DOHH2 (cell line): Measurements from ENCODE around the gene SMCHD1.

Source experiments
- H3F3A ChIP-seq: fragments of 200-600 bp; sonication (generic), shearing (Covaris generic); 2 replicates; pipeline ENCODE4 v1.6.0; 2016; ENCODE audit warnings: antibody characterized with exemption, mild to moderate bottlenecking; ENCODE audit not compliant: control insufficient read depth, insufficient read depth
- H3K27ac ChIP-seq: fragments of 200-600 bp; sonication (generic); 2 replicates; pipeline ENCODE4 v1.5.1; 2014; ENCODE audit warnings: low read depth, mild to moderate bottlenecking, low read length, moderate library complexity
- H3K27me3 ChIP-seq: fragments of 200-600 bp; sonication (generic); 2 replicates; pipeline ENCODE4 v1.6.1; 2014; ENCODE audit warnings: mild to moderate bottlenecking, low read length, mixed read lengths; ENCODE audit not compliant: control insufficient read depth
- H3K36me3 ChIP-seq: fragments of 200-600 bp; sonication (generic); 2 replicates; pipeline ENCODE4 v1.6.1; 2014; ENCODE audit warnings: mild to moderate bottlenecking, low read length, moderate library complexity, mixed read lengths; ENCODE audit not compliant: control insufficient read depth
- H3K4me1 ChIP-seq: fragments of 200-600 bp; sonication (generic); 2 replicates; pipeline ENCODE4 v1.6.1; 2014; ENCODE audit warnings: mild to moderate bottlenecking, low read length, mixed read lengths; ENCODE audit not compliant: control insufficient read depth
- H3K4me2 ChIP-seq: fragments of 200-600 bp; sonication (generic); 2 replicates; pipeline ENCODE4 v1.6.0; 2014; ENCODE audit warnings: mild to moderate bottlenecking, low read length, moderate library complexity
- H3K4me3 ChIP-seq: fragments of 200-600 bp; sonication (generic); 2 replicates; pipeline ENCODE4 v1.5.1; 2014; ENCODE audit warnings: mild to moderate bottlenecking, low read length, mixed read lengths
- H3K79me2 ChIP-seq: fragments of 200-600 bp; sonication (generic); 2 replicates; pipeline ENCODE4 v1.6.1; 2014; ENCODE audit warnings: mild to moderate bottlenecking, low read length, mixed read lengths; ENCODE audit not compliant: control insufficient read depth
- H3K9me2 ChIP-seq: fragments of 200-600 bp; sonication (generic); replicated peaks from 2 replicates; pipeline ENCODE4 v1.6.1; 2014; ENCODE audit warnings: mild to moderate bottlenecking, low read length, mixed read lengths; ENCODE audit not compliant: control insufficient read depth
- H3K9me3 ChIP-seq: fragments of 200-600 bp; sonication (generic); 2 replicates; pipeline ENCODE4 v1.6.1; 2014; ENCODE audit warnings: antibody characterized with exemption, low read length, mixed read lengths; ENCODE audit not compliant: control insufficient read depth, insufficient read depth
- H4K20me1 ChIP-seq: fragments of 200-600 bp; sonication (generic); 2 replicates; pipeline ENCODE4 v1.6.0; 2014; ENCODE audit warnings: low read depth, mild to moderate bottlenecking, antibody characterized with exemption, low read length, moderate library complexity; ENCODE audit not compliant: control insufficient read depth, insufficient read depth
- CTCF ChIP-seq: fragments of 200-600 bp; sonication (generic); IDR thresholded peaks from one replicate; pipeline ENCODE4 v1.5.1; 2014; ENCODE audit warnings: antibody characterized with exemption, mild to moderate bottlenecking, low read depth, low read length; ENCODE audit not compliant: poor library complexity, severe bottlenecking
- EZH2phosphoT487 ChIP-seq: fragments of 200-600 bp; sonication (generic); IDR thresholded peaks from 2 replicates; pipeline ENCODE4 v1.6.1; 2017; ENCODE audit warnings: borderline replicate concordance, mild to moderate bottlenecking, antibody characterized with exemption, low read length, moderate library complexity, mixed read lengths

SMCHD1 gene

DNA sequence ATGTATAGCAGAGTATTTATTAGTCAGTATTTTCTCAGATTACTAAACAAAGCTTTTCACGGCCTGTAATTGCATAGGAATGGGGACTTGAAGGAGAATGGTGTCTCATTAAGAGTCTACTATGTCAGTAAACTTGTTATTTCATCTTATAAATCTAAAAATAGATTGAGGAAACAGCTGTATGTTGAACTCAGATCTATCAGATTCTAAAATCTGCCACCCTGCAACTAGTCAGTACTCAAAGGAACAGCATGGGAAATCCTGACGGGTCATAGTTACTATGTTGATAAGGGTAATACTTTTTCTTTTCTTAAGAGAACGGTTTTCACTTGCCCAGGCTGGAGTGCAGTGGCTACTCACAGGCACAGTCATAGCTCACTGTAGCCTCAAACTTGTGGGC, 121.1 kb downstream of the SMCHD1 start:
- Histone ChIP-seq H3F3A (peaks cover 13% of the 10 kb centered on the region), H3K36me3 (peaks cover 86% of the 10 kb centered on the region), H3K9me2 (no peaks in the 10 kb centered on the region), H3K4me3 (no peak overlapping the region), H3K27ac (no peak overlapping the region), H3K79me2 (no peaks in the 10 kb centered on the region), H3K27me3 (no peaks in the 10 kb centered on the region), H4K20me1 (no peaks in the 10 kb centered on the region), H3K4me2 (no peak overlapping the region), H3K9me3 (no peaks in the 10 kb centered on the region), H3K4me1 (no peaks in the 10 kb centered on the region)
- TF ChIP-seq CTCF = no peak
- TF ChIP-seq EZH2phosphoT487 = no peak

GRCh38 chr18:2777241-2777640, 121.7 kb downstream of the SMCHD1 start:
- Histone ChIP-seq H3K9me2 (no peaks in the 10 kb centered on the region), H3K4me2 (no peak overlapping the region), H4K20me1 (no peaks in the 10 kb centered on the region), H3K36me3 (peaks cover 86% of the 10 kb centered on the region), H3K27me3 (no peaks in the 10 kb centered on the region), H3K4me3 (no peak overlapping the region), H3F3A (peaks cover 12% of the 10 kb centered on the region; the same call in 1 of the 2 replicates), H3K4me1 (no peaks in the 10 kb centered on the region), H3K79me2 (no peaks in the 10 kb centered on the region), H3K9me3 (no peaks in the 10 kb centered on the region), H3K27ac (no peak overlapping the region)
- TF ChIP-seq CTCF (no peak), EZH2phosphoT487 (no peak)

- H3K27ac ChIP-seq = no peak overlapping the region
- no peak overlapping the region for H3K4me3 ChIP-seq
- H3K4me1 ChIP-seq = no peaks in the 10 kb centered on the region
- no peaks in the 10 kb centered on the region for H3K9me2 ChIP-seq
- H3K4me2 ChIP-seq = no peak overlapping the region
- H3K79me2 ChIP-seq = no peaks in the 10 kb centered on the region
- H4K20me1 ChIP-seq = no peaks in the 10 kb centered on the region
- H3F3A ChIP-seq = peaks cover 15% of the 10 kb centered on the region; the same call in 1 of the 2 replicates
- peaks cover 85% of the 10 kb centered on the region for H3K36me3 ChIP-seq
- H3K9me3 ChIP-seq = no peaks in the 10 kb centered on the region
- TF ChIP-seq EZH2phosphoT487 = no peak
- TF ChIP-seq CTCF = no peak
- H3K27me3 ChIP-seq = no peaks in the 10 kb centered on the region
These were observed 125.2 kb downstream of the SMCHD1 start for GRCh38 chr18:2780750-2781149.

GRCh38 chr18:2787225-2787624, 131.7 kb downstream of the SMCHD1 start:
- Histone ChIP-seq H3K27ac (no peak overlapping the region), H3K9me3 (no peaks in the 10 kb centered on the region), H3K79me2 (no peaks in the 10 kb centered on the region), H3K9me2 (no peaks in the 10 kb centered on the region), H3K27me3 (no peaks in the 10 kb centered on the region), H4K20me1 (no peaks in the 10 kb centered on the region), H3F3A (0 out of 2 replicates have a peak, but pooled peaks cover 3% of the 10 kb centered on the region), H3K4me1 (no peaks in the 10 kb centered on the region), H3K36me3 (peaks cover 80% of the 10 kb centered on the region), H3K4me2 (no peak overlapping the region), H3K4me3 (no peak overlapping the region)
- no peak for TF ChIP-seq CTCF
- TF ChIP-seq EZH2phosphoT487 = no peak
